Measurements from ENCODE around the gene CCDC85A. TPM values are rescaled to one million over a fixed set of nuclear protein-coding genes. Genes with fewer than 3 reads are reported as not detected.

CCDC85A gene
- total and polyA plus RNA-seq, 2 of the 8 experiments (the other 6 are each of a cell fraction or from before 2014, with no cell fraction given), result 0.20 TPM; not detected in 1

DNA sequence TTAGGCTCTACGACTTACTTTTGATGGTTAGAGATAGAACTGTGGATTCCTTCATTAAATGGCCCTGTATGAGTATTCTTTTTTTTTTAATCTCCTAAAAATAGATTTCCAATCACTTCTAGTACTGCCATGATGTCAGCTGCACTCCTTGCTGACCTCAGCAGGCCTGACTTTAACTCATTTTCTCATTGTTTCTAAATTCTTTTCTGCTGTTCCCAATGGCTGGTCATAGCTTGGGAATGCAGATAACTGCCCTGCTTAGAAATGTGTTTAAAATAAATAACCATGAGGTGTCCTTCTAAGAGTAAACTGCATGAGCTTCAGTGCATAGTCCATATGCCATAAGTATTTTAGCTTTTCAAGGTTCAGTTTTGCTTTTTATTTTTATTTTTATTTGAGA, 15.7 kb downstream of the CCDC85A start (continued):
- TF ChIP-seq, protein P1, sequence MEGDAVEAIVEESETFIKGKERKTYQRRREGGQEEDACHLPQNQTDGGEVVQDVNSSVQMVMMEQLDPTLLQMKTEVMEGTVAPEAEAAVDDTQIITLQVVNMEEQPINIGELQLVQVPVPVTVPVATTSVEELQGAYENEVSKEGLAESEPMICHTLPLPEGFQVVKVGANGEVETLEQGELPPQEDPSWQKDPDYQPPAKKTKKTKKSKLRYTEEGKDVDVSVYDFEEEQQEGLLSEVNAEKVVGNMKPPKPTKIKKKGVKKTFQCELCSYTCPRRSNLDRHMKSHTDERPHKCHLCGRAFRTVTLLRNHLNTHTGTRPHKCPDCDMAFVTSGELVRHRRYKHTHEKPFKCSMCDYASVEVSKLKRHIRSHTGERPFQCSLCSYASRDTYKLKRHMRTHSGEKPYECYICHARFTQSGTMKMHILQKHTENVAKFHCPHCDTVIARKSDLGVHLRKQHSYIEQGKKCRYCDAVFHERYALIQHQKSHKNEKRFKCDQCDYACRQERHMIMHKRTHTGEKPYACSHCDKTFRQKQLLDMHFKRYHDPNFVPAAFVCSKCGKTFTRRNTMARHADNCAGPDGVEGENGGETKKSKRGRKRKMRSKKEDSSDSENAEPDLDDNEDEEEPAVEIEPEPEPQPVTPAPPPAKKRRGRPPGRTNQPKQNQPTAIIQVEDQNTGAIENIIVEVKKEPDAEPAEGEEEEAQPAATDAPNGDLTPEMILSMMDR (IDR thresholded peaks at IDR 0.05; ENCODE audit: control extremely low read depth in 1 of 3, insufficient read depth in 1 of 3, low read depth in 1 of 3, low read length in 3 of 3), result no peak
- TF ChIP-seq POLR2AphosphoS5 (IDR thresholded peaks at IDR 0.05; ENCODE audit: low read depth, low read length), result no peak
- no peak for TF ChIP-seq SIRT6 (IDR thresholded peaks at IDR 0.05; ENCODE audit: low read length)
- TF ChIP-seq CHD2 (IDR thresholded peaks at IDR 0.05; ENCODE audit: low read length), result no peak

All from H1 (cell line).